Keratinocyte (primary cell): Measurements from ENCODE around the gene TXNDC5. TPM values are rescaled to one million over a fixed set of nuclear protein-coding genes. Genes with fewer than 3 reads are reported as not detected.

Experiments
- DNase-seq: peaks from one replicate; pipeline ENCODE4 v3.0.0-alpha.2; 2011; ENCODE audit warnings: low read depth, missing footprints, low spot score
- FAIRE-seq: peaks from 2 replicates; lab custom pipeline; 2011; peaks lifted over from hg19 to GRCh38; lab: Jason Lieb, UNC
- H2AFZ ChIP-seq: 2 replicates; pipeline ENCODE4 v1.6.0; 2012; ENCODE audit warnings: low read length, control low read depth, inconsistent platforms; ENCODE audit not compliant: control insufficient read depth
- H3K27ac ChIP-seq: 2 replicates; pipeline ENCODE4 v1.5.1; 2011; ENCODE audit warnings: low read length; ENCODE audit not compliant: control insufficient read depth, insufficient read depth
- H3K27me3 ChIP-seq: 3 replicates; pipeline ENCODE4 v1.6.0; 2011; ENCODE audit warnings: low read length; ENCODE audit not compliant: control insufficient read depth, insufficient read depth; ENCODE audit errors: extremely low read depth
- H3K36me3 ChIP-seq, 2 experiments: 2 replicates in 1 of 2; 3 replicates in 1 of 2; pipeline ENCODE4 v1.5.1; 2011; ENCODE audit warnings: low read length in 2 of 2, mild to moderate bottlenecking in 1 of 2; ENCODE audit not compliant: control insufficient read depth in 2 of 2, insufficient read depth in 2 of 2; ENCODE audit errors: extremely low read depth in 1 of 2
- H3K4me1 ChIP-seq: 3 replicates; pipeline ENCODE4 v1.5.1; 2011; ENCODE audit warnings: low read length; ENCODE audit not compliant: control insufficient read depth, insufficient read depth; ENCODE audit errors: extremely low read depth
- H3K4me2 ChIP-seq: 3 replicates; pipeline ENCODE4 v1.6.0; 2011; ENCODE audit warnings: low read depth, low read length; ENCODE audit not compliant: control insufficient read depth, insufficient read depth; ENCODE audit errors: extremely low read depth
- H3K4me3 ChIP-seq, 3 experiments: fragments of 200-600 bp in 1 of 3; sonication (generic) in 1 of 3; 2 replicates in 2 of 3; 3 replicates in 1 of 3; pipeline ENCODE4 v1.5.1; 2011 to 2016; ENCODE audit warnings: low read length in 3 of 3, mild to moderate bottlenecking in 3 of 3, control low read depth in 2 of 3, inconsistent platforms in 1 of 3, low read depth in 1 of 3, mixed read lengths in 1 of 3, mixed run types in 1 of 3, moderate library complexity in 1 of 3; ENCODE audit not compliant: control insufficient read depth in 2 of 3, insufficient read depth in 2 of 3; ENCODE audit errors: extremely low read depth in 1 of 3
- H3K79me2 ChIP-seq: 2 replicates; pipeline ENCODE4 v1.6.0; 2012; ENCODE audit warnings: low read length; ENCODE audit not compliant: control insufficient read depth, insufficient read depth
- H3K9ac ChIP-seq: 3 replicates; pipeline ENCODE4 v1.6.0; 2011; ENCODE audit warnings: low read length; ENCODE audit not compliant: control insufficient read depth, insufficient read depth; ENCODE audit errors: extremely low read depth
- H3K9me1 ChIP-seq: 3 replicates; pipeline ENCODE4 v1.6.0; 2011; ENCODE audit warnings: low read length; ENCODE audit not compliant: control insufficient read depth, insufficient read depth; ENCODE audit errors: extremely low read depth
- H3K9me3 ChIP-seq: 2 replicates; pipeline ENCODE4 v1.5.1; 2012; ENCODE audit warnings: low read depth, low read length; ENCODE audit not compliant: control insufficient read depth
- H4K20me1 ChIP-seq: 3 replicates; pipeline ENCODE4 v1.6.0; 2011; ENCODE audit warnings: low read length; ENCODE audit not compliant: control insufficient read depth, insufficient read depth; ENCODE audit errors: extremely low read depth
- EZH2 ChIP-seq: IDR thresholded peaks from one replicate; pipeline ENCODE4 v1.6.1; 2012; ENCODE audit warnings: inconsistent platforms, mild to moderate bottlenecking, low read length, moderate library complexity
- dilution Hi-C: fragments of 300-500 bp; cut with MboI; formaldehyde crosslinking; loops from one replicate; pipeline ENCODE4 v1.7.0; 2020; ENCODE audit warnings: low sequenced_read_pairs; ENCODE audit not compliant: extremely low pct_ligation_motif_present
- polyA plus RNA-seq, 5 experiments: library from polyadenylated mRNA; depleted of rRNA in 3 of 5; stranded (reverse) in 3 of 5; stranded (forward) in 1 of 5; unstranded in 1 of 5; fragments of >200 nt; gene quantifications; 1 replicate in 1 of 5; 2 replicates in 3 of 5; 3 replicates in 1 of 5; pipeline versions ENCODE4 v1.2.1 to v1.2.3, GENCODE V29; 2011 to 2012; ENCODE audit warnings: missing spikeins in 2 of 5, low read depth in 1 of 5, low replicate concordance in 1 of 5
- TF ChIP-seq, protein P1 (sequence below), 3 experiments: IDR thresholded peaks in 1 of 3; conservative IDR thresholded peaks in 1 of 3; optimal IDR thresholded peaks in 1 of 3; 2 replicates in 2 of 3; 3 replicates in 1 of 3; pipeline versions ENCODE3 to v1.5.1; 2011; ENCODE audit warnings: low read length in 3 of 3, mild to moderate bottlenecking in 3 of 3, moderate library complexity in 2 of 3, control low read depth in 1 of 3, inconsistent platforms in 1 of 3; ENCODE audit not compliant: insufficient read depth in 2 of 3; ENCODE audit errors: extremely low read depth in 1 of 3

TXNDC5 gene
- polyA plus RNA-seq, 1 donor (not counting 4 experiments of a cell fraction or from before 2014, with no cell fraction given): 112 TPM

DNA sequence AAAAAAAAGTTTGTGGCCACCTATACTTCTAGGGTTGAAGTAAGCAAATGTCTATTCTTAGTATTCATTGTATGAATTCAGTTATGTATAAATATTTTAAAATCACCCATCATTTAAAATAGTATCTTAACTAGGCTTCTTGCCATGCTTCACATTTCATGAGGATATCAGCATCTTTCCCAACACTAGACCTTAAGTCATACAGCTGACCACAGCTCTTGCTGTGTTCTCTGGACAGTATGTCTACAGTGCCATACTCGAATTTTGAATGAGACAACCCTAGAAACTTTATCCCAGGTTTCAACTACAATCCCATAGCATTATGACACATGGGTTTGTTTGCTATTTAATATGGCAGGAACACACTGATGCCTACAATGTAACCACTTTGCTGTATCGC lies 5.2 kb downstream of the TXNDC5 start:
- no peak for FAIRE-seq
- Histone ChIP-seq H3K4me1 (no peaks in the 10 kb centered on the region), H3K4me3 (no peak overlapping the region), H3K27ac (no peak overlapping the region), H4K20me1 (no peaks in the 10 kb centered on the region), H2AFZ (no peak overlapping the region), H3K9ac (no peak overlapping the region), H3K36me3 (peaks cover 13 to 33% of the 10 kb centered on the region in 2 experiments), H3K4me2 (no peak overlapping the region), H3K79me2 (peaks cover 47% of the 10 kb centered on the region), H3K27me3 (no peaks in the 10 kb centered on the region), H3K9me3 (no peaks in the 10 kb centered on the region), H3K9me1 (no peaks in the 10 kb centered on the region)
- dilution Hi-C loops: no loop called here
- no peak for DNase-seq
- TF ChIP-seq, protein P1, sequence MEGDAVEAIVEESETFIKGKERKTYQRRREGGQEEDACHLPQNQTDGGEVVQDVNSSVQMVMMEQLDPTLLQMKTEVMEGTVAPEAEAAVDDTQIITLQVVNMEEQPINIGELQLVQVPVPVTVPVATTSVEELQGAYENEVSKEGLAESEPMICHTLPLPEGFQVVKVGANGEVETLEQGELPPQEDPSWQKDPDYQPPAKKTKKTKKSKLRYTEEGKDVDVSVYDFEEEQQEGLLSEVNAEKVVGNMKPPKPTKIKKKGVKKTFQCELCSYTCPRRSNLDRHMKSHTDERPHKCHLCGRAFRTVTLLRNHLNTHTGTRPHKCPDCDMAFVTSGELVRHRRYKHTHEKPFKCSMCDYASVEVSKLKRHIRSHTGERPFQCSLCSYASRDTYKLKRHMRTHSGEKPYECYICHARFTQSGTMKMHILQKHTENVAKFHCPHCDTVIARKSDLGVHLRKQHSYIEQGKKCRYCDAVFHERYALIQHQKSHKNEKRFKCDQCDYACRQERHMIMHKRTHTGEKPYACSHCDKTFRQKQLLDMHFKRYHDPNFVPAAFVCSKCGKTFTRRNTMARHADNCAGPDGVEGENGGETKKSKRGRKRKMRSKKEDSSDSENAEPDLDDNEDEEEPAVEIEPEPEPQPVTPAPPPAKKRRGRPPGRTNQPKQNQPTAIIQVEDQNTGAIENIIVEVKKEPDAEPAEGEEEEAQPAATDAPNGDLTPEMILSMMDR (optimal IDR thresholded peaks at IDR 0.05 in 1 of 3, IDR thresholded peaks at IDR 0.05 in 1 of 3, conservative IDR thresholded peaks at IDR 0.05 in 1 of 3; ENCODE audit: extremely low read depth in 1 of 3, insufficient read depth in 2 of 3, low read length in 3 of 3): no peak
- TF ChIP-seq EZH2: no peak

DNA sequence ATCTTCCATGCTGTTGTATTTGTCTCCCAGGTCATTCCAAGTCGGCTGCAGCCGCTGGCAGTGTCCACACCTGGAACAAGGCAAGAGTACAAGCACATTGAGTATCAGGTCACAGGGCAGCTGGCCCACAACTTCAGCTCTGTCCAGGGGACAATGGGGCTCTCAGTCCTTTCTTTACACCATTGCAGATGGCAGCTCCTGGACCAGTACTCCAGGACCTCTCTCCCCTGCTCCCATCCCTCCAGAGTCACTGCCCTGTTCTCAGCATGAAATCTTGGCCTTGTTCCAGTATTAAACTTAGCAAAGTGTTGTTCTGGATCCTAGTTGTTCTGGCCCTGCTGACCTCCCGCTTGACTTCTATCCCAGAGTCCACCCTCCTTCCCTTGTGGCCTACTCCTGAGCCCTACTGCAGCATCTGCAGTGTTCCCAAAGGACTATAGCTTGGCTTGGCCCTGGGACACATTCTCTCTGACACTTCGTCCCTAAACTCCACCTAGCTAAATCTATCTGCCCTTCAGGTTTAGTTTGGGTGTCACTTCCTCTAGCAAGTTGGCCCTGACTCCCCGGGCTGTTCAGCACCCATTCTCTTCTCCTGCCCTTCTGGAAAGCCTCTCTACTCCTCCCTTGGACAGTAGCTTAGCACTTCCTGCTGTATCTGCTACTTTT lies 5.8 kb downstream of the TXNDC5 start:
- Histone ChIP-seq H3K27me3 (no peaks in the 10 kb centered on the region), H3K36me3 (peaks cover 14 to 36% of the 10 kb centered on the region in 2 experiments), H3K27ac (no peak overlapping the region), H3K4me1 (no peaks in the 10 kb centered on the region), H4K20me1 (no peaks in the 10 kb centered on the region), H3K79me2 (peaks cover 45% of the 10 kb centered on the region), H2AFZ (no peak overlapping the region), H3K9me3 (no peaks in the 10 kb centered on the region), H3K4me2 (no peak overlapping the region), H3K4me3 (no peak overlapping the region), H3K9ac (no peak overlapping the region), H3K9me1 (no peaks in the 10 kb centered on the region)
- DNase-seq: no peak
- TF ChIP-seq, protein P1 (optimal IDR thresholded peaks at IDR 0.05 in 1 of 3, IDR thresholded peaks at IDR 0.05 in 1 of 3, conservative IDR thresholded peaks at IDR 0.05 in 1 of 3; ENCODE audit: extremely low read depth in 1 of 3, insufficient read depth in 2 of 3, low read length in 3 of 3): no peak
- no peak for TF ChIP-seq EZH2
- no peak for FAIRE-seq
- dilution Hi-C loops: no loop called here
